H1 (cell line): ENCODE measurements around the gene RNF168. TPM values are rescaled to one million over a fixed set of nuclear protein-coding genes. Genes with fewer than 3 reads are reported as not detected.
A peak's percentile ranks its signal among the peaks of the same experiment; 100 is the strongest.

Source experiments
- CTCF ChIA-PET: fragments of 300-600 bp; sonication (Branson Sonifier 250); formaldehyde crosslinking; loops from one replicate; lab custom pipeline; 2021; ENCODE audit not compliant: partially characterized antibody; lab: Charles Lee
- POLR2A ChIA-PET: fragments of 300-600 bp; sonication (Branson Sonifier 250); formaldehyde crosslinking; loops from one replicate; lab custom pipeline; 2021; ENCODE audit warnings: inconsistent platforms; ENCODE audit not compliant: partially characterized antibody; lab: Charles Lee
- DNase-seq, 2 experiments: peaks; one replicate each; pipeline versions ENCODE4 v3.0.0 to v3.0.0-alpha.2; 2010 to 2022; ENCODE audit warnings: low spot score in 2 of 2, low read depth in 1 of 2, mixed read lengths in 1 of 2
- FAIRE-seq: peaks from 2 replicates; lab custom pipeline; 2011; peaks lifted over from hg19 to GRCh38; lab: Jason Lieb, UNC
- H2AFZ ChIP-seq: 2 replicates; pipeline ENCODE4 v1.8.1; 2012; ENCODE audit warnings: low read length, inconsistent platforms
- H2AK5ac ChIP-seq: 2 replicates; pipeline ENCODE4 v1.6.1; 2013; ENCODE audit warnings: low read depth, low read length
- H2BK120ac ChIP-seq: replicated peaks from 2 replicates; pipeline ENCODE3; 2013; ENCODE audit warnings: low read depth, low read length, inconsistent platforms
- H2BK12ac ChIP-seq: 2 replicates; pipeline ENCODE4 v1.6.1; 2013; ENCODE audit warnings: low read depth, low read length
- H2BK15ac ChIP-seq: 2 replicates; pipeline ENCODE4 v1.6.1; 2013; ENCODE audit warnings: low read length
- H2BK20ac ChIP-seq: 2 replicates; pipeline ENCODE4 v1.6.1; 2013; ENCODE audit warnings: low read length
- H2BK5ac ChIP-seq: 2 replicates; pipeline ENCODE4 v1.6.1; 2013; ENCODE audit warnings: low read depth, low read length
- H3K14ac ChIP-seq: 2 replicates; pipeline ENCODE4 v1.6.1; 2013; ENCODE audit warnings: inconsistent platforms; ENCODE audit not compliant: insufficient read length
- H3K18ac ChIP-seq: 2 replicates; pipeline ENCODE4 v1.6.1; 2013; ENCODE audit warnings: low read length; ENCODE audit errors: extremely low read depth
- H3K23ac ChIP-seq: 2 replicates; pipeline ENCODE4 v1.6.1; 2013; ENCODE audit warnings: inconsistent platforms; ENCODE audit not compliant: insufficient read length
- H3K23me2 ChIP-seq: 2 replicates; pipeline ENCODE4 v1.6.1; 2013; ENCODE audit warnings: low read depth, low read length
- H3K27ac ChIP-seq: 2 replicates; pipeline ENCODE4 v1.6.1; 2011; ENCODE audit warnings: low read depth, low read length, inconsistent platforms
- H3K27me3 ChIP-seq, 4 experiments: replicated peaks in 1 of 4; 1 replicate in 1 of 4; 2 replicates in 3 of 4; pipeline versions ENCODE4 v1.6.1 to v1.8.1; 2011 to 2013; ENCODE audit warnings: low read length in 3 of 4, mild to moderate bottlenecking in 3 of 4, inconsistent platforms in 2 of 4, mixed read lengths in 2 of 4, moderate library complexity in 1 of 4; ENCODE audit not compliant: control insufficient read depth in 3 of 4, insufficient read depth in 3 of 4; ENCODE audit errors: extremely low read depth in 1 of 4
- H3K36me3 ChIP-seq, 4 experiments: 2 replicates each; pipeline versions ENCODE4 v1.6.1 to v1.8.1; 2011 to 2013; ENCODE audit warnings: mild to moderate bottlenecking in 4 of 4, low read length in 3 of 4, moderate library complexity in 2 of 4, control low read depth in 1 of 4, inconsistent platforms in 1 of 4; ENCODE audit not compliant: insufficient read depth in 4 of 4, control insufficient read depth in 2 of 4
- H3K4ac ChIP-seq: replicated peaks from 2 replicates; pipeline ENCODE3; 2013; ENCODE audit warnings: low read length, low read depth, mixed read lengths, inconsistent platforms; ENCODE audit not compliant: insufficient read length
- H3K4me1 ChIP-seq, 4 experiments: replicated peaks in 1 of 4; 1 replicate in 1 of 4; 2 replicates in 3 of 4; pipeline versions ENCODE4 v1.6.1 to v1.8.1; 2011 to 2013; ENCODE audit warnings: low read length in 3 of 4, inconsistent platforms in 2 of 4, mixed read lengths in 1 of 4; ENCODE audit not compliant: insufficient read depth in 4 of 4, control insufficient read depth in 3 of 4
- H3K4me2 ChIP-seq, 2 experiments: 2 replicates each; pipeline versions ENCODE4 v1.6.1 to v1.8.1; 2011 to 2013; ENCODE audit warnings: low read depth in 2 of 2, low read length in 2 of 2, control low read depth in 1 of 2, inconsistent platforms in 1 of 2, mild to moderate bottlenecking in 1 of 2; ENCODE audit not compliant: insufficient read depth in 1 of 2
- H3K4me3 ChIP-seq, 4 experiments: fragments of 200-600, 300-600 bp in 1 of 4; sonication (generic), shearing (Covaris generic), sonication (Bioruptor Twin) in 1 of 4; 2 replicates each; pipeline versions ENCODE4 v1.5.1 to v1.8.1; 2011 to 2016; ENCODE audit warnings: low read length in 4 of 4, low read depth in 3 of 4, control low read depth in 2 of 4, inconsistent platforms in 2 of 4, mild to moderate bottlenecking in 2 of 4, mixed read lengths in 1 of 4, moderate library complexity in 1 of 4; ENCODE audit not compliant: insufficient read depth in 2 of 4; ENCODE audit errors: extremely low read depth in 1 of 4
- H3K56ac ChIP-seq: replicated peaks from 2 replicates; pipeline ENCODE3; 2013; ENCODE audit warnings: low read depth, mild to moderate bottlenecking, mixed read lengths, low read length, inconsistent platforms; ENCODE audit not compliant: insufficient read length
- H3K79me1 ChIP-seq: 2 replicates; pipeline ENCODE4 v1.6.1; 2013; ENCODE audit warnings: low read depth, low read length, control low read depth
- H3K79me2 ChIP-seq, 2 experiments: 2 replicates each; pipeline versions ENCODE4 v1.6.1 to v1.8.1; 2012 to 2013; ENCODE audit warnings: low read length in 2 of 2, mild to moderate bottlenecking in 2 of 2, inconsistent platforms in 1 of 2; ENCODE audit not compliant: insufficient read depth in 2 of 2, control insufficient read depth in 1 of 2
- H3K9ac ChIP-seq, 4 experiments: replicated peaks in 1 of 4; 1 replicate in 1 of 4; 2 replicates in 3 of 4; pipeline versions ENCODE4 v1.6.1 to v1.8.1; 2011 to 2013; ENCODE audit warnings: low read depth in 3 of 4, low read length in 3 of 4, control low read depth in 2 of 4, mild to moderate bottlenecking in 2 of 4, moderate library complexity in 2 of 4, inconsistent platforms in 1 of 4; ENCODE audit errors: extremely low read depth in 1 of 4
- H3K9me3 ChIP-seq, 2 experiments: 2 replicates each; pipeline versions ENCODE4 v1.6.1 to v1.8.1; 2012 to 2013; ENCODE audit warnings: mild to moderate bottlenecking in 2 of 2, moderate library complexity in 2 of 2, control low read depth in 1 of 2, inconsistent platforms in 1 of 2, low read depth in 1 of 2, low read length in 1 of 2, mixed read lengths in 1 of 2; ENCODE audit not compliant: insufficient read depth in 2 of 2
- H4K20me1 ChIP-seq, 2 experiments: replicated peaks in 1 of 2; 2 replicates each; pipeline versions ENCODE3 to v1.8.1; 2011 to 2013; ENCODE audit warnings: inconsistent platforms in 2 of 2, low read length in 2 of 2, mild to moderate bottlenecking in 1 of 2; ENCODE audit not compliant: insufficient read depth in 2 of 2, control insufficient read depth in 1 of 2
- H4K5ac ChIP-seq: 2 replicates; pipeline ENCODE4 v1.6.1; 2013; ENCODE audit warnings: low read length, low read depth, mixed read lengths, inconsistent platforms; ENCODE audit not compliant: insufficient read length
- H4K8ac ChIP-seq: 2 replicates; pipeline ENCODE4 v1.8.0; 2013; ENCODE audit warnings: mild to moderate bottlenecking, moderate library complexity, low read length, inconsistent platforms; ENCODE audit not compliant: insufficient read depth; ENCODE audit errors: extremely low read depth
- H4K91ac ChIP-seq: replicated peaks from 2 replicates; pipeline ENCODE3; 2013; ENCODE audit warnings: low read length, mixed read lengths, inconsistent platforms; ENCODE audit not compliant: insufficient read length
- BACH1 ChIP-seq: IDR thresholded peaks from 2 replicates; pipeline ENCODE4 v1.6.1; 2012; ENCODE audit warnings: low read length, improper control_type of control experiment
- CTCF ChIP-seq, 3 experiments: IDR thresholded peaks; 1 replicate in 2 of 3; 2 replicates in 1 of 3; pipeline versions ENCODE4 v1.5.1 to v1.6.1; 2011; ENCODE audit warnings: low read length in 3 of 3, mild to moderate bottlenecking in 3 of 3, inconsistent platforms in 2 of 3, low read depth in 1 of 3, moderate library complexity in 1 of 3; ENCODE audit not compliant: insufficient read depth in 1 of 3; ENCODE audit errors: control extremely low read depth in 1 of 3
- KDM1A ChIP-seq: fragments of 200-600, 300-600 bp; sonication (generic); IDR thresholded peaks from 2 replicates; pipeline ENCODE4 v1.7.1; 2016; ENCODE audit warnings: mild to moderate bottlenecking, low read length, borderline replicate concordance
- RAD21 ChIP-seq, 2 experiments: IDR thresholded peaks in 1 of 2; conservative IDR thresholded peaks in 1 of 2; 2 replicates each; pipeline ENCODE4 v1.6.1; 2011; ENCODE audit warnings: low read depth in 2 of 2, low read length in 2 of 2, improper control_type of control experiment in 1 of 2, inconsistent platforms in 1 of 2, mild to moderate bottlenecking in 1 of 2, moderate library complexity in 1 of 2
- SIN3A ChIP-seq, 2 experiments: IDR thresholded peaks in 1 of 2; conservative IDR thresholded peaks in 1 of 2; 2 replicates each; pipeline ENCODE4 v1.6.1; 2011 to 2012; ENCODE audit warnings: low read length in 2 of 2, improper control_type of control experiment in 1 of 2, low read depth in 1 of 2, mild to moderate bottlenecking in 1 of 2
- SP4 ChIP-seq: IDR thresholded peaks from 2 replicates; pipeline ENCODE4 v1.6.1; 2012; ENCODE audit warnings: low read length, inconsistent platforms
- YY1 ChIP-seq: IDR thresholded peaks from 2 replicates; pipeline ENCODE4 v1.6.1; 2011; ENCODE audit warnings: low read depth, mild to moderate bottlenecking, low read length
- WGBS, 2 experiments: shearing (Covaris generic) in 1 of 2; methylation state at CpG; one replicate each; pipeline versions ENCODE4 v1.1.6 to v1.1.7; 2013 to 2015; ENCODE audit warnings: low lambda C conversion rate in 2 of 2, mixed read lengths in 2 of 2, inconsistent platforms in 1 of 2, low coverage in 1 of 2, missing lambda C conversion rate in 1 of 2; ENCODE audit not compliant: insufficient replicate concordance in 2 of 2, insufficient coverage in 1 of 2, insufficient read length in 1 of 2; ENCODE audit errors: extremely low coverage in 1 of 2, missing lambda C conversion rate in 1 of 2; 5-methylcytosine and 5-hydroxymethylcytosine counted together
- polyA plus RNA-seq, 7 experiments: library from polyadenylated mRNA; depleted of rRNA in 3 of 7; stranded (reverse) in 5 of 7; unstranded in 2 of 7; fragments of >200 nt in 5 of 7; fragments of 200-250 nt in 2 of 7; gene quantifications; 1 replicate in 5 of 7; 2 replicates in 1 of 7; 4 replicates in 1 of 7; pipeline versions ENCODE4 v1.2.1 to v1.2.3, GENCODE V29; 2011 to 2013; ENCODE audit warnings: missing spikeins in 2 of 7, mixed read lengths in 2 of 7
- total RNA-seq: library from RNA; stranded (reverse); fragmentation: NEBNext Ultra II Directional; extraction: Animal tissue kit (Norgen Biotek cat#: 25700); gene quantifications from 2 replicates; pipeline ENCODE4 v1.2.1, GENCODE V29; 2021

RNF168 gene
- total and polyA plus RNA-seq, 2 of the 8 experiments (the other 6 are each of a cell fraction or from before 2014, with no cell fraction given), result 6.3 to 63.5 TPM

GRCh38 chr3:196537319-196537984 lies 33.9 kb upstream of the RNF168 start:
- H3K4me2 ChIP-seq, result no peak overlapping the region
- TF ChIP-seq RAD21 (IDR thresholded peaks at IDR 0.05 in 1 of 2, conservative IDR thresholded peaks at IDR 0.05 in 1 of 2; ENCODE audit: low read depth in 2 of 2, low read length in 2 of 2) (peak; percentile 57), YY1 (no peak), SP4 (no peak), KDM1A (no peak), BACH1 (no peak), SIN3A (conservative IDR thresholded peaks at IDR 0.05 in 1 of 2, IDR thresholded peaks at IDR 0.05 in 1 of 2; ENCODE audit: low read depth in 1 of 2, low read length in 2 of 2) (no peak), CTCF (IDR thresholded peaks at IDR 0.05; ENCODE audit: control extremely low read depth in 1 of 3, insufficient read depth in 1 of 3, low read depth in 1 of 3, low read length in 3 of 3) (peak in 2 of 3 experiments; percentile 47 to 56; a peak in 3 of 4 replicates)
- TF ChIP-seq, all 59 proteins: peak for 2
- no peak overlapping the region for H3K9ac ChIP-seq
- no peak overlapping the region for H3K4me3 ChIP-seq
- H3K23ac ChIP-seq, result no peak overlapping the region
- H4K20me1 ChIP-seq, result no peaks in the 10 kb centered on the region
- no peak overlapping the region for H3K4ac ChIP-seq
- no peak overlapping the region for H2BK12ac ChIP-seq
- H2BK5ac ChIP-seq, result no peak overlapping the region
- no peak overlapping the region for H3K14ac ChIP-seq
- CTCF ChIA-PET, result interaction anchor here (0.6 to 2.9 kb wide), 17 partner anchors 8 to 153 kb away, joined by 3 to 20 read pairs (median 4); no protein-coding TSS in a partner anchor
- no peak overlapping the region for H2BK15ac ChIP-seq
- no peak overlapping the region; the same call in 1 of the 2 replicates for H2AK5ac ChIP-seq
- no peak overlapping the region for H2BK20ac ChIP-seq
- FAIRE-seq (no peak), DNase-seq (peak in 1 of 2 experiments; percentile 83)
- H2AFZ ChIP-seq, result no peak overlapping the region
- no peak overlapping the region for H4K91ac ChIP-seq
- 61% methylated on average over 18 of the region's 18 CpGs; no CpG with 5 or more reads in 1 of the 2 experiments for WGBS, 2 experiments
- H3K27ac ChIP-seq, result no peak overlapping the region
- H3K4me1 ChIP-seq, result peaks cover 0 to 3% (median 2%) of the 10 kb centered on the region in 4 experiments; a peak in 3 of 7 replicates
- H4K5ac ChIP-seq, result no peak overlapping the region
- no peak overlapping the region for H3K56ac ChIP-seq
- no peak overlapping the region for H2BK120ac ChIP-seq
- no peaks in the 10 kb centered on the region for H3K36me3 ChIP-seq
- POLR2A ChIA-PET, result interaction anchor here (1.4 kb wide), 1 partner anchor 9 kb away, joined by 3 read pairs; no protein-coding TSS in a partner anchor
- no peak overlapping the region for H4K8ac ChIP-seq
- H3K23me2 ChIP-seq, result no peaks in the 10 kb centered on the region
- H3K9me3 ChIP-seq, result 0 out of 4 replicates have a peak, but pooled peaks cover 0 to 2% of the 10 kb centered on the region in 2 experiments
- no peaks in the 10 kb centered on the region for H3K79me2 ChIP-seq
- no peaks in the 10 kb centered on the region for H3K27me3 ChIP-seq
- H3K18ac ChIP-seq, result no peak overlapping the region
- H3K79me1 ChIP-seq, result no peaks in the 10 kb centered on the region
